Keratinocyte (primary cell): ENCODE results near the gene CHRDL2. TPM values are rescaled to one million over a fixed set of nuclear protein-coding genes. Genes with fewer than 3 reads are reported as not detected.

Experiments
- DNase-seq: peaks from one replicate; pipeline ENCODE4 v3.0.0-alpha.2; 2011; ENCODE audit warnings: low read depth, missing footprints, low spot score
- FAIRE-seq: peaks from 2 replicates; lab custom pipeline; 2011; peaks lifted over from hg19 to GRCh38; lab: Jason Lieb, UNC
- H2AFZ ChIP-seq: 2 replicates; pipeline ENCODE4 v1.6.0; 2012; ENCODE audit warnings: low read length, control low read depth, inconsistent platforms; ENCODE audit not compliant: control insufficient read depth
- H3K27ac ChIP-seq: 2 replicates; pipeline ENCODE4 v1.5.1; 2011; ENCODE audit warnings: low read length; ENCODE audit not compliant: control insufficient read depth, insufficient read depth
- H3K27me3 ChIP-seq: 3 replicates; pipeline ENCODE4 v1.6.0; 2011; ENCODE audit warnings: low read length; ENCODE audit not compliant: control insufficient read depth, insufficient read depth; ENCODE audit errors: extremely low read depth
- H3K36me3 ChIP-seq, 2 experiments: 2 replicates in 1 of 2; 3 replicates in 1 of 2; pipeline ENCODE4 v1.5.1; 2011; ENCODE audit warnings: low read length in 2 of 2, mild to moderate bottlenecking in 1 of 2; ENCODE audit not compliant: control insufficient read depth in 2 of 2, insufficient read depth in 2 of 2; ENCODE audit errors: extremely low read depth in 1 of 2
- H3K4me1 ChIP-seq: 3 replicates; pipeline ENCODE4 v1.5.1; 2011; ENCODE audit warnings: low read length; ENCODE audit not compliant: control insufficient read depth, insufficient read depth; ENCODE audit errors: extremely low read depth
- H3K4me2 ChIP-seq: 3 replicates; pipeline ENCODE4 v1.6.0; 2011; ENCODE audit warnings: low read depth, low read length; ENCODE audit not compliant: control insufficient read depth, insufficient read depth; ENCODE audit errors: extremely low read depth
- H3K4me3 ChIP-seq, 3 experiments: fragments of 200-600 bp in 1 of 3; sonication (generic) in 1 of 3; 2 replicates in 2 of 3; 3 replicates in 1 of 3; pipeline ENCODE4 v1.5.1; 2011 to 2016; ENCODE audit warnings: low read length in 3 of 3, mild to moderate bottlenecking in 3 of 3, control low read depth in 2 of 3, inconsistent platforms in 1 of 3, low read depth in 1 of 3, mixed read lengths in 1 of 3, mixed run types in 1 of 3, moderate library complexity in 1 of 3; ENCODE audit not compliant: control insufficient read depth in 2 of 3, insufficient read depth in 2 of 3; ENCODE audit errors: extremely low read depth in 1 of 3
- H3K79me2 ChIP-seq: 2 replicates; pipeline ENCODE4 v1.6.0; 2012; ENCODE audit warnings: low read length; ENCODE audit not compliant: control insufficient read depth, insufficient read depth
- H3K9ac ChIP-seq: 3 replicates; pipeline ENCODE4 v1.6.0; 2011; ENCODE audit warnings: low read length; ENCODE audit not compliant: control insufficient read depth, insufficient read depth; ENCODE audit errors: extremely low read depth
- H3K9me1 ChIP-seq: 3 replicates; pipeline ENCODE4 v1.6.0; 2011; ENCODE audit warnings: low read length; ENCODE audit not compliant: control insufficient read depth, insufficient read depth; ENCODE audit errors: extremely low read depth
- H3K9me3 ChIP-seq: 2 replicates; pipeline ENCODE4 v1.5.1; 2012; ENCODE audit warnings: low read depth, low read length; ENCODE audit not compliant: control insufficient read depth
- H4K20me1 ChIP-seq: 3 replicates; pipeline ENCODE4 v1.6.0; 2011; ENCODE audit warnings: low read length; ENCODE audit not compliant: control insufficient read depth, insufficient read depth; ENCODE audit errors: extremely low read depth
- CTCF ChIP-seq, 3 experiments: IDR thresholded peaks in 1 of 3; conservative IDR thresholded peaks in 1 of 3; optimal IDR thresholded peaks in 1 of 3; 2 replicates in 2 of 3; 3 replicates in 1 of 3; pipeline versions ENCODE3 to v1.5.1; 2011; ENCODE audit warnings: low read length in 3 of 3, mild to moderate bottlenecking in 3 of 3, moderate library complexity in 2 of 3, control low read depth in 1 of 3, inconsistent platforms in 1 of 3; ENCODE audit not compliant: insufficient read depth in 2 of 3; ENCODE audit errors: extremely low read depth in 1 of 3
- EZH2 ChIP-seq: IDR thresholded peaks from one replicate; pipeline ENCODE4 v1.6.1; 2012; ENCODE audit warnings: inconsistent platforms, mild to moderate bottlenecking, low read length, moderate library complexity
- dilution Hi-C: fragments of 300-500 bp; cut with MboI; formaldehyde crosslinking; loops from one replicate; pipeline ENCODE4 v1.7.0; 2020; ENCODE audit warnings: low sequenced_read_pairs; ENCODE audit not compliant: extremely low pct_ligation_motif_present
- polyA plus RNA-seq, 5 experiments: library from polyadenylated mRNA; depleted of rRNA in 3 of 5; stranded (reverse) in 3 of 5; stranded (forward) in 1 of 5; unstranded in 1 of 5; fragments of >200 nt; gene quantifications; 1 replicate in 1 of 5; 2 replicates in 3 of 5; 3 replicates in 1 of 5; pipeline versions ENCODE4 v1.2.1 to v1.2.3, GENCODE V29; 2011 to 2012; ENCODE audit warnings: missing spikeins in 2 of 5, low read depth in 1 of 5, low replicate concordance in 1 of 5

CHRDL2 gene
- polyA plus RNA-seq, 1 donor (not counting 4 experiments of a cell fraction or from before 2014, with no cell fraction given) = not detected

- Histone ChIP-seq H3K4me2 (no peak overlapping the region), H3K27ac (no peak overlapping the region), H4K20me1 (no peaks in the 10 kb centered on the region), H3K79me2 (no peaks in the 10 kb centered on the region), H3K9ac (no peak overlapping the region), H2AFZ (no peak overlapping the region), H3K9me3 (no peaks in the 10 kb centered on the region), H3K4me1 (no peaks in the 10 kb centered on the region), H3K9me1 (no peaks in the 10 kb centered on the region), H3K27me3 (no peaks in the 10 kb centered on the region), H3K4me3 (no peak overlapping the region), H3K36me3 (no peaks in the 10 kb centered on the region)
- FAIRE-seq = no peak
- no peak for TF ChIP-seq EZH2
- TF ChIP-seq CTCF (optimal IDR thresholded peaks at IDR 0.05 in 1 of 3, IDR thresholded peaks at IDR 0.05 in 1 of 3, conservative IDR thresholded peaks at IDR 0.05 in 1 of 3; ENCODE audit: extremely low read depth in 1 of 3, insufficient read depth in 2 of 3, low read length in 3 of 3) = no peak
- no peak for DNase-seq
- dilution Hi-C loops = no loop called here
Measured at GRCh38 chr11:74670171-74670570, 61.1 kb downstream of the CHRDL2 start.

- no peaks in the 10 kb centered on the region for H4K20me1 ChIP-seq
- H3K9me1 ChIP-seq = no peaks in the 10 kb centered on the region
- H3K9me3 ChIP-seq = no peaks in the 10 kb centered on the region
- H3K9ac ChIP-seq = no peak overlapping the region
- no peaks in the 10 kb centered on the region for H3K79me2 ChIP-seq
- no peaks in the 10 kb centered on the region for H3K4me1 ChIP-seq
- H3K27ac ChIP-seq = no peak overlapping the region
- dilution Hi-C loops = no loop called here
- no peak overlapping the region for H3K4me2 ChIP-seq
- FAIRE-seq (no peak), DNase-seq (no peak)
- H3K27me3 ChIP-seq = no peaks in the 10 kb centered on the region
- no peaks in the 10 kb centered on the region for H3K36me3 ChIP-seq
- H3K4me3 ChIP-seq = no peak overlapping the region
- no peak overlapping the region for H2AFZ ChIP-seq
- TF ChIP-seq EZH2 (no peak), CTCF (optimal IDR thresholded peaks at IDR 0.05 in 1 of 3, IDR thresholded peaks at IDR 0.05 in 1 of 3, conservative IDR thresholded peaks at IDR 0.05 in 1 of 3; ENCODE audit: extremely low read depth in 1 of 3, insufficient read depth in 2 of 3, low read length in 3 of 3) (no peak)
Measured at GRCh38 chr11:74669211-74670160, 61.7 kb downstream of the CHRDL2 start.
